ENCODE data around the gene FSHB. TPM values are rescaled to one million over a fixed set of nuclear protein-coding genes. Genes with fewer than 3 reads are reported as not detected.

FSHB gene
- total RNA-seq = not detected in 2 replicates

GRCh38 chr11:30230714-30231113 lies at the start of gene FSHB:
FSHB (plus strand) TSS chr11:30231014; CDS start chr11:30231903, 889 bp downstream.

Other genes starting within 250 kb of the FSHB start
- gene KCNA4, start 214.0 kb upstream of the FSHB start, total RNA-seq = 3.9 and 5.5 TPM in 2 replicates
- gene ARL14EP, start 92.1 kb downstream of the FSHB start, total RNA-seq = 51.6 and 74.0 TPM in 2 replicates

All from articular chondrocyte of knee joint (primary cell).